HG03045 (cell line): ENCODE results near the gene IFT81.
"Not testable (repeated sequence)": the region's sequence is repeated elsewhere in the genome, so short reads cannot be mapped to it uniquely, and the experiment has no call there.

Experiments
- ATAC-seq: cut with Tn5 transposase; IDR thresholded peaks from one replicate; pipeline ENCODE4 v1.9.1; 2021; ENCODE audit warnings: mild to moderate bottlenecking, moderate library complexity; ENCODE audit not compliant: unreplicated experiment

Gene IFT81

GRCh38 chr12:110108309-110109036 is 15.7 kb upstream of the IFT81 start:
- no peak for ATAC-seq

- no peak for ATAC-seq
These were observed 14.9 kb upstream of the IFT81 start for GRCh38 chr12:110109037-110109836.

- ATAC-seq, result no peak
These were observed 14.2 kb upstream of the IFT81 start for GRCh38 chr12:110109837-110110535.

- ATAC-seq, result no peak
These were observed 12.5 kb upstream of the IFT81 start for GRCh38 chr12:110111476-110112334.

GRCh38 chr12:110112335-110112660 is 11.9 kb upstream of the IFT81 start:
- no peak for ATAC-seq

GRCh38 chr12:110114528-110114937 is 9.6 kb upstream of the IFT81 start:
- ATAC-seq, result no peak

- no peak for ATAC-seq
These were observed 8.5 kb upstream of the IFT81 start for GRCh38 chr12:110115675-110116074.

- ATAC-seq, result no peak
These were observed 7.5 kb upstream of the IFT81 start for GRCh38 chr12:110116623-110117022.

GRCh38 chr12:110117210-110117609 is 6.9 kb upstream of the IFT81 start:
- ATAC-seq, result not testable (repeated sequence)

- ATAC-seq, result no peak
These were observed 6.0 kb upstream of the IFT81 start for GRCh38 chr12:110117956-110118685.

GRCh38 chr12:110122929-110123328 is 1.2 kb upstream of the IFT81 start:
- ATAC-seq, result no peak

- ATAC-seq, result peak; percentile 53
These were observed 263 bp upstream of the IFT81 start for GRCh38 chr12:110123919-110124268.

- no peak for ATAC-seq
These were observed 2.4 kb downstream of the IFT81 start for GRCh38 chr12:110126557-110126956.

GRCh38 chr12:110134691-110135411 is 10.7 kb downstream of the IFT81 start:
- ATAC-seq, result no peak

- no peak for ATAC-seq
These were observed 11.6 kb downstream of the IFT81 start for GRCh38 chr12:110135806-110136205.

GRCh38 chr12:110137786-110138185 is 13.6 kb downstream of the IFT81 start:
- no peak for ATAC-seq

- no peak for ATAC-seq
These were observed 17.2 kb downstream of the IFT81 start for GRCh38 chr12:110141389-110141788.

- ATAC-seq, result no peak
These were observed 22.8 kb downstream of the IFT81 start for GRCh38 chr12:110146986-110147385.

- ATAC-seq, result no peak
These were observed 25.0 kb downstream of the IFT81 start for GRCh38 chr12:110149086-110149660.
